ENCODE data around the gene PTCSC3. TPM values are rescaled to one million over a fixed set of nuclear protein-coding genes. Genes with fewer than 3 reads are reported as not detected.

PTCSC3 gene
- total RNA-seq, 2 donors from 2014 or later, result not detected

DNA sequence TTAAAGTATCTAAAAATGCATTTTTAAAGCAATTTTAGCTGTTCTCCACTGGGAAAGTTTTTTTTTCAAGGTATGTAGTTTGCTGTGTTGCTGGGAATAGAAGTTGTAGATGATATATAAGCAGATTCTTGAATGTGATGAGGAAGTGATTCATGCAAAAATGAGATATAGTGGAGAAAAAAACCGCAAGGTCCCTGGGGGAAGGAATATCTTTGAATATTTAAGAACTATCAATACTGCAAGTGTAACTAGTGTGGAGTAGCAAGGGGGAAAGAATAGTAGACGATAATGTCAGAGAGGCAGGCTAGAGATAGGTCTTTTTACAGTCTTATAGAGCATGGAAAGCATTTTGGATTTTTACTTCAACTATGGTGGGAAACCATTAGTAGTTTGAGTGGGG is 42.5 kb downstream of the PTCSC3 start:
- WGBS, 2 donors, result 62 to 66% methylated on average over 2 of the region's 2 CpGs
- ATAC-seq (no peak), DNase-seq (no peak)
- Histone ChIP-seq H3K4me3 (no peak overlapping the region), H3K27ac (no peak overlapping the region), H3K36me3 (replicated peaks in 1 of 2; ENCODE audit: insufficient read depth in 1 of 2, low read depth in 2 of 2) (no peaks in the 10 kb centered on the region), H3K4me1 (no peaks in the 10 kb centered on the region), H3K9me3 (no peaks in the 10 kb centered on the region), H3K27me3 (no peaks in the 10 kb centered on the region)
- TF ChIP-seq POLR2A (IDR thresholded peaks at IDR 0.05), result no peak
- TF ChIP-seq, protein P1, sequence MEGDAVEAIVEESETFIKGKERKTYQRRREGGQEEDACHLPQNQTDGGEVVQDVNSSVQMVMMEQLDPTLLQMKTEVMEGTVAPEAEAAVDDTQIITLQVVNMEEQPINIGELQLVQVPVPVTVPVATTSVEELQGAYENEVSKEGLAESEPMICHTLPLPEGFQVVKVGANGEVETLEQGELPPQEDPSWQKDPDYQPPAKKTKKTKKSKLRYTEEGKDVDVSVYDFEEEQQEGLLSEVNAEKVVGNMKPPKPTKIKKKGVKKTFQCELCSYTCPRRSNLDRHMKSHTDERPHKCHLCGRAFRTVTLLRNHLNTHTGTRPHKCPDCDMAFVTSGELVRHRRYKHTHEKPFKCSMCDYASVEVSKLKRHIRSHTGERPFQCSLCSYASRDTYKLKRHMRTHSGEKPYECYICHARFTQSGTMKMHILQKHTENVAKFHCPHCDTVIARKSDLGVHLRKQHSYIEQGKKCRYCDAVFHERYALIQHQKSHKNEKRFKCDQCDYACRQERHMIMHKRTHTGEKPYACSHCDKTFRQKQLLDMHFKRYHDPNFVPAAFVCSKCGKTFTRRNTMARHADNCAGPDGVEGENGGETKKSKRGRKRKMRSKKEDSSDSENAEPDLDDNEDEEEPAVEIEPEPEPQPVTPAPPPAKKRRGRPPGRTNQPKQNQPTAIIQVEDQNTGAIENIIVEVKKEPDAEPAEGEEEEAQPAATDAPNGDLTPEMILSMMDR (IDR thresholded peaks at IDR 0.05), result no peak
- intact Hi-C loops (cut with DNase I), result no loop called here

DNA sequence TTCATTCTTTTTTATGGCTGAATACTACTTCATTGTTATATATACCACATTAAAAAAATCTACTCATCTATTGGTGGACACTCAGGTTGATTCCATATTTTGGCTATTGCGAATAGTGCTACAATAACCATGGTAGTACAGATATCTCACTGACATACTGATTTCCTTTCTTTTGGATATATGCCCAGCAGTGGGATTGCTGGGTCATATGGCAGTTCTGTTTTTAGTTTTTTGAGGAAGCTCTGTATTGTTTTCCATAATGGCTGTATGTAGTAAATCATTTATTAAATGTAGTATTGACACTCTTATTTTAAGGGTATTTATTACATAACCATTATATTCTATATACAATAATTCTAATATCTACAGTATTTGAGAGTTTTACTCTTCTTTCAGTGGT is 43.7 kb downstream of the PTCSC3 start:
- intact Hi-C loops (cut with DNase I), result no loop called here
- WGBS, 2 donors, result 0 to 41% methylated on average over 1 of the region's 1 CpG
- no peak for TF ChIP-seq POLR2A (IDR thresholded peaks at IDR 0.05)
- TF ChIP-seq, protein P1 (IDR thresholded peaks at IDR 0.05), result no peak
- ATAC-seq, result no peak
- H3K4me1 ChIP-seq, result no peaks in the 10 kb centered on the region
- DNase-seq, result no peak
- no peak overlapping the region for H3K27ac ChIP-seq
- no peaks in the 10 kb centered on the region for H3K9me3 ChIP-seq
- H3K27me3 ChIP-seq, result no peaks in the 10 kb centered on the region
- H3K36me3 ChIP-seq (replicated peaks in 1 of 2; ENCODE audit: insufficient read depth in 1 of 2, low read depth in 2 of 2), result no peaks in the 10 kb centered on the region
- no peak overlapping the region for H3K4me3 ChIP-seq

DNA sequence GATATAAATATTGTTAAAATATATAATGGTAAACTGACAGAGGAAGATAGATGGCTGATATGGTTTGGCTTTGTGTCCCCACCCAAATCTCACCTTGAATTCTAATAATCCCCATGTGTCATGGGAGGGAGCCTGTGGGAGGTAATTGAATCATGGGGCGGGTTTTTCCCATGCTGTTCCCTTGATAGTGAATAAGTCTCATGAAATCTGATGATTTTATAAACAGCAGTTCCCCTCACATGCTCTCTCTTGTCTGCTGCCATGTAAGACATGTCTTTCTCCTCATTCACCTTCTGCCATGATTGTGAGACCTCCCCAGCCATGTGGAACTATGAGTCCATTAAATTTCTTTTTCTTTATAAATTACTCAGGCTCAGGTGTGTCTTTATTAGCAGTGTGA is 46.3 kb downstream of the PTCSC3 start:
- TF ChIP-seq, protein P1 (IDR thresholded peaks at IDR 0.05), result no peak
- no peak for TF ChIP-seq POLR2A (IDR thresholded peaks at IDR 0.05)
- intact Hi-C loops (cut with DNase I), result no loop called here
- DNase-seq, result no peak
- 52 to 59% methylated on average over 1 of the region's 1 CpG for WGBS, 2 donors
- no peaks in the 10 kb centered on the region for H3K27me3 ChIP-seq
- no peak overlapping the region for H3K4me3 ChIP-seq
- ATAC-seq, result no peak
- H3K4me1 ChIP-seq, result no peaks in the 10 kb centered on the region
- H3K9me3 ChIP-seq, result no peaks in the 10 kb centered on the region
- no peak overlapping the region for H3K27ac ChIP-seq
- no peaks in the 10 kb centered on the region for H3K36me3 ChIP-seq (replicated peaks in 1 of 2; ENCODE audit: insufficient read depth in 1 of 2, low read depth in 2 of 2)

DNA sequence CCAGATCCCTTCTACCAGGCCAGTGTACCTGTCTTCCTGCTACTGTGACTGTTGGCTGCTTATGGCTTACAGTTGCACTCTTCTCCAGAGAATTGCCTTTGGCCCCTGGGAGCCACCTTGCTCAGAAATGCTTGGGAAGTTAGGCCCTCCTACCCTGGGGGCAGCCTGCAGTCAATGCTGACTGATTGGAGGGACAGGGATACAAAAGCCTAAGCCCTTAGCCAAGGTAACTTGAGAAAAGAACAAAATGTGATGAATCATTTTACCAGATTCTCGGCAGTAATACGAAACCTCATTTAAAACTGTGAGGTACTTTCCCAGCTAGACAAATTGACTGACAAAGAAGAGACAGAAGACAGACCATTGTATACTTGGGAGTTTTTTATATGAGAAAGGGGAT is 47.3 kb downstream of the PTCSC3 start:
- Histone ChIP-seq H3K9me3 (no peaks in the 10 kb centered on the region), H3K4me3 (no peak overlapping the region), H3K27ac (no peak overlapping the region), H3K27me3 (no peaks in the 10 kb centered on the region), H3K4me1 (no peaks in the 10 kb centered on the region), H3K36me3 (replicated peaks in 1 of 2; ENCODE audit: insufficient read depth in 1 of 2, low read depth in 2 of 2) (no peaks in the 10 kb centered on the region)
- DNase-seq (no peak), ATAC-seq (no peak)
- intact Hi-C loops (cut with DNase I), result no loop called here
- no peak for TF ChIP-seq POLR2A (IDR thresholded peaks at IDR 0.05)
- TF ChIP-seq, protein P1 (IDR thresholded peaks at IDR 0.05), result no peak
- 51 to 52% methylated on average over 2 of the region's 2 CpGs for WGBS, 2 donors

DNA sequence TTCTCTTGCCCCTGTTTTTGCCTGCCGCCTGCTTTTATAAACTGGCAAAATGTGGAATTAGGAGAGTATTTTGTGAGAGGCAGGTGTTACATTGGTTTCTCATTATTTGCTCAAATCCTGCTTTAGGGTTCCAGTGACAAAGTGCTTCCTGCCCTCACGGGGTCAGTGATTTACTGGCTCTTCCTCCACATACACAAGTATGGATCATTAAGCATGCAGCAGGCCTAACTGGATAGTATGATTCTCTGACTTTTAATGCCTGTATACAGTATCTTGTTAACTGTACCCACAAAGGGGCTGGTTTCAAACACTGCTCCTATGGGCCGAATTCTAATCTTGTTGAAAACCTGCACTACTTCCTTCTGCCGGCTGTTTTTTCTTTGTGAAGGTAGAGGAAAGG is 63.2 kb downstream of the PTCSC3 start:
- Histone ChIP-seq H3K4me3 (no peak overlapping the region), H3K4me1 (no peaks in the 10 kb centered on the region), H3K36me3 (replicated peaks in 1 of 2; ENCODE audit: insufficient read depth in 1 of 2, low read depth in 2 of 2) (no peaks in the 10 kb centered on the region), H3K27me3 (no peaks in the 10 kb centered on the region), H3K9me3 (no peaks in the 10 kb centered on the region), H3K27ac (no peak overlapping the region)
- TF ChIP-seq POLR2A (IDR thresholded peaks at IDR 0.05), result no peak
- TF ChIP-seq, protein P1 (IDR thresholded peaks at IDR 0.05), result no peak
- ATAC-seq (no peak), DNase-seq (no peak)
- intact Hi-C loops (cut with DNase I), result no loop called here
- WGBS, 2 donors, result 49 to 57% methylated on average over 4 of the region's 4 CpGs

All from body of pancreas (tissue), 4 donors.